NCI-H526 (cell line): ENCODE measurements around the gene PCCA.
"Not testable (repeated sequence)": the region's sequence is repeated elsewhere in the genome, so short reads cannot be mapped to it uniquely, and the experiment has no call there.

ENCODE experiments used
- DNase-seq, 2 experiments: peaks; one replicate each; lab custom pipeline; 2025; lab: John Stamatoyannopoulos, UW

Gene PCCA

DNA sequence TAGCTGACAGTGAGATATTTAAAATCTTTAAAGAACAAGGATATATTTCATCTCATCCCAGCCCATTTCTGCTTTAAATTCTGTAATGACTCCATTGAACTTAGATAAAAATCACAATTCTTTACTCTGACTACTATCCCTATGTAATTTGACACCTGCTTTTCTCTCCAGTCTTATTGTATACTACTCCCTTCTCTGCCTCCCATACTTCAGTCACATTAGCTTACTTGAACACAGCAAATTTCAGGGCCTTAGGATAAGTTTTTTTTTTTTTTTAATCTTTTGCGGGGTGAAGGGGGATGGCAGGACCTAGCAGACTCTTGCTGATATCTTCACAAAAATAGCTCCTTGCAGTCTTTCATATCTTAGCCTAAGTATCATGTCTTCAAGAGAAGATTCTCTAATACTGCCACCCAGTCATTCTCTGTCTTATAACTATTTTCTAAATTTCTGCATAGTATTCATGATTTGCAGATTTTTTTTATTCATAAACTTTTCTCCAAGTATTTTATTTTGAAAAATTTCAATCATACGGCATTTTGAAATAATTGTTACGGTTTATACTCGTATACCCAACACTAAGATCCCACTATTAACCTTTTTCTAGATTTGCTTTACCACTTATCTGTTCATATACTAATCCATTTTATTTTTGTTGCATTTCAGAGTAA lies 151.4 kb downstream of the PCCA start:
- no peak for DNase-seq

DNA sequence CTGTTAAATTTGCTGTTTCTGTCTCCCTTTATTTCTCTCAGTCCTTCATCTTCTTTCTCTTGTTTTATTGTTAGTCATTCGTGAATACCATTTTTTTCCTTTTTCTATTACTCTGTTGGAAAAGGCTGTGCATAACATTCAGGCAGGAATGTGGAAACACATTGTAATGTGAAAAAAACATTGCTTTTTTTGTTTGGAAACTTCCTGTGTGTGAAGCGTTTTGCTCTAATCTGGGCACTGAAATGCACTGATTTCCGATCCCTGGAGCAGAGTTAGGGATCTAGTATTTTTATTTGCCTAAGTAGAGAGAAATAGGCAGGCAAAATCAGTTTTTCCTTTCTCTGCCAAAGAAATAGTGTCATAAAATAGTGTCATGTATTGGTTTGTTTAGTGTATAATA lies 155.5 kb downstream of the PCCA start:
- DNase-seq = no peak

GRCh38 chr13:100245104-100245503 lies 156.2 kb downstream of the PCCA start:
- DNase-seq = no peak

- DNase-seq = no peak
Measured at GRCh38 chr13:100247937-100248336, 159.0 kb downstream of the PCCA start.

DNA sequence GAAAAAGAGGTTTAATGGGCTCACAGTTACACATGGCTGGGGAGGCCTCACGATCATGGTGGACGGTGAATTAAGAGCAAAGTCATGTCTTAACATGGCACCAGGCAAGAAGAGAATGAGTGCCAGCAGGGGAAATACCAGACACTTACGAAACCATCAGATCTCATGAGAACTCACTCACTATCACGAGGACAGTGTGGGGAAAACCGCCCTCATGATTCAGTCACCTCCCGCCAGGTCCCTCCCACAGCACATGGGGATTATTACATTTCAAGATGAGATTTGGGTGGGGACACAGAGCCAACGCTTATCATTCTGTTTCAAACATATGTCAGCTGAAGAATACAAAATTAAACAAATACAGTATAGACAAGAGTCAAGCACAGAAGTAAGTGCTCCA lies 165.1 kb downstream of the PCCA start:
- no peak for DNase-seq

GRCh38 chr13:100262404-100262803 lies 173.5 kb downstream of the PCCA start:
- no peak for DNase-seq

- DNase-seq = no peak
Measured at GRCh38 chr13:100266026-100266425, 177.1 kb downstream of the PCCA start.

GRCh38 chr13:100269837-100270236 lies 180.9 kb downstream of the PCCA start:
- no peak for DNase-seq

DNA sequence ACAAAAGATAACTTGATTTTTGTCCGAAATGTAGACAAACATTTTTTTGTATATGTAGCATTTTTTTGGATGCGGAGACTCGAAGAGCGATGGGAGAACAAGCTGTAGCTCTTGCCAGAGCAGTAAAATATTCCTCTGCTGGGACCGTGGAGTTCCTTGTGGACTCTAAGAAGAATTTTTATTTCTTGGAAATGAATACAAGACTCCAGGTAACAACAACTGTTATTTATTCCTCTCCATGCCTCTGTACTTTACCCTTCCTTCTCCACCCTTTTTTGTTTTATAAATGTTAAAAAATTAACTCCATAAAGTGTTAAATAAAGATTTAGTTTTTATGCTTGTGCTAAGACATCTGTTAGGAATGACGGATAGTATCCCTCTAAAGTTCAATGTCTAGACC lies 184.2 kb downstream of the PCCA start:
- DNase-seq = no peak

- DNase-seq = no peak
Measured at GRCh38 chr13:100273552-100273951, 184.7 kb downstream of the PCCA start.

- DNase-seq = no peak
Measured at GRCh38 chr13:100274942-100275506, 186.1 kb downstream of the PCCA start.

DNA sequence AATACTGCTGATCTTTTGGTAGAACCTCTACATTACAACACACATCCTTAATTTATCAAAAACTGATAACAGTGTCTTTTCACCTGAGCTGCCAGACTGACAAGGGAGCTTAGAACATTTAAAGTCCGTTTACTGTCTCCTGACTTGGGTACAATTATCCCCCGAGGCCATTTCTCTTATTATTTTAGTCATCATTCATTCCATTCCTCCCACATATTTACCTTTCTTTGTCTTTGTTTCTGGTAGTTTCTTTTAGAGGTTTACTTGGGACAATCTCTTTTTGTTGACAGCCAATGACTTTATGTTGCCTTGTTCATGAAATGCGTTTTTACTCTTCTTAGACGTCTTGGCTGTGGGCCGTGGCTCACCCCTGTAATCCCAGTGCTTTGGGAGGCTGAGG lies 186.9 kb downstream of the PCCA start:
- DNase-seq = no peak

GRCh38 chr13:100280681-100281080 lies 191.8 kb downstream of the PCCA start:
- DNase-seq = no peak

DNA sequence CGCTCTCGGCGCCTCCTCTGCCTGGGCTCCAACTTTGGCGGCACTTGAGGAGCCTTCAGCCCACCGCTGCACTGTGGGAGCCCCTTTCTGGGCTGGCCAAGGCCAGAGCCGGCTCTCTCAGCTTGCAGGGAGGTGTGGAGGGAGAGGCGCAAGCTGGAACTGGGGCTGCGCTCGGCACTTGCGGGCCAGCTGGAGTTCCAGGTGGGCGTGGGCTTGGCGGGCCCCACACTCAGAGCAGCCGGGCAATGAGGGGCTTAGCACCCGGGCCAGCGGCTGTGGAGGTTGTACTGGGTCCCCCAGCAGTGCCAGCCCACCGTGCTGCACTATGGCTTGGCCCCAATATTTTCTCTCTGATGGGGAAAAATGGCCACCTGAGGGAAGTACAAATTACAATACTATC lies 193.4 kb downstream of the PCCA start:
- DNase-seq = not testable (repeated sequence)

DNA sequence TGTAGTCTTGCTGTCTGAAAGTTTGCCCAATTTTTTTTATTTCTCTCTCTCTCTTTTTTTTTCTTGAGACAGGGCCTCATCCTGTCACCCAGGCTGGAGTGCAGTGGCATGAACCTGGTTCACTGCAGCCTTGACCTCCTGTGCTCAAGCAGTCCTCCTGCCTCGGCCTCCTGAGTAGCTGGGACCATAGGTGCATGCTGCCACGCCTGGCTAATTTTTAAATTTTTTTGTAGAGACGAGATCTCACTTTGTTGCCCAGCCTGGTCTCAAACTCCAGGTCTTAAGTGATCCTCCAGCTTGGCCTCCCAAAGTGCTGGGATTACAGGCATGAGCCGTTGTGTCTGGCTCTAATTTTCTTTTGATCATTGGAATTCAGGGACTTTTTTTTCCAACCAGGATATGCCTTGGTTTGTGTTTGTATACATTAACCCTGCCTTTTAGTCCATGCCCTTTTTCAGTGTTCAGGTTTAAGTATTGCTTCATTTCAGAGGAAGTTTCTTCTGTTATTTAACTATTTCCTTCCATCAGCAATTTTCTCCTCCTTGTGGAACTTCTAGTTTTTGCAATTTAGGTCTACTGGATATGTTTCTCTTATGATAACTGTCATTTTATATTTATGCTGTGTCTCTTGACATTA lies 201.4 kb downstream of the PCCA start:
- DNase-seq = no peak

DNA sequence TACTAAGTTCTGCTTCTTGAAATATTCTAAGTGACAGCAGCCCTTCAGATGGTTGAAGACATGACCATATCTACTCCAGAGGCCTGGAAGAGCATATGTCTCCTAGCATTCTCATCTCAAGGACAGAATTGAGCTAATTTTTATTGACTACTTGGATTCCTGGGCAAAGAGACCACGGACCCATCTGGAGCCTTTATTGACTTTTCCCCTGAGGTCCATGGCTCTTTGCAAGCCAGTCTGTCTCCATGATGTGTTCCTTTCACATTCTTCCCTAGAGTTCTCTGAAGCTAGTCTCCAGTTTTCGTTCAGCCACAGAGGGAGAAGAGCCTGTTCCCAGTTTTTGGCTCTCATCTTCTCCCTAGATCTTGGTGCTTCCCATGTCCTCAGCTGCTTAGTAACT lies 202.7 kb downstream of the PCCA start:
- no peak for DNase-seq

DNA sequence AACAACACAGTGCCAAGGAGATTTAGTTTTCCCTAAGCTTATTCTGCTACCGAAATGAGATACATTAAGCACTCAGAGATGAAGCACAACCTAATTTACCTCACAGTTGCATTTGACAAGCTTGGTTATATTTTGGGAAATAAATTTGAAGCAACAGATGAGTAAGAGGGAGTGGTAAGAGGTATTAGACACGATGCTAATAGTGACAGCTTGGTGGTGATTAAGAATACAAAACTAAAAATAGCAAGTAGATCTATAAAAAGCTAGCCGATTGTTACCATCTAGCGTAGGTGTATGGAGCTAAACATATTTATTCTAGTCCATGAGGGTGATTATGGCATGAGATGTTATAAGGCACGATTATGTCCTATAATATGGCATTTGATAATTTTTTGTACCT lies 208.5 kb downstream of the PCCA start:
- DNase-seq = no peak

- DNase-seq = no peak
Measured at GRCh38 chr13:100298116-100298681, 209.3 kb downstream of the PCCA start.

GRCh38 chr13:100298691-100299090 lies 209.8 kb downstream of the PCCA start:
- DNase-seq = no peak

- DNase-seq = no peak
Measured at GRCh38 chr13:100300243-100300642, 211.3 kb downstream of the PCCA start.

- no peak for DNase-seq
Measured at GRCh38 chr13:100300708-100301107, 211.8 kb downstream of the PCCA start.

DNA sequence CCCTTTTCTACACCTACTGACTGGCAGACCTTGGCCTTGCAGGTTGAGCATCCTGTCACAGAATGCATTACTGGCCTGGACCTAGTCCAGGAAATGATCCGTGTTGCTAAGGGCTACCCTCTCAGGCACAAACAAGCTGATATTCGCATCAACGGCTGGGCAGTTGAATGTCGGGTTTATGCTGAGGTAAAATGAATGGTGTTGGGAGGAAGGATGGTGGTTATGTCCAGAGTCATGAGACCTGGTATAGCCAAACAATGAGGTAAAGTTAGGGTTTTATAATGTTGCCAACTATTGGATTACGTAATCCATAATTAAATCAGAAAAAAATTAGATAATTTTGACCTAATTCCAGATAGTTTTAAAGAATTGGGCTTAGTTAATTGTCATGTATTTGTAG lies 212.5 kb downstream of the PCCA start:
- no peak for DNase-seq

DNA sequence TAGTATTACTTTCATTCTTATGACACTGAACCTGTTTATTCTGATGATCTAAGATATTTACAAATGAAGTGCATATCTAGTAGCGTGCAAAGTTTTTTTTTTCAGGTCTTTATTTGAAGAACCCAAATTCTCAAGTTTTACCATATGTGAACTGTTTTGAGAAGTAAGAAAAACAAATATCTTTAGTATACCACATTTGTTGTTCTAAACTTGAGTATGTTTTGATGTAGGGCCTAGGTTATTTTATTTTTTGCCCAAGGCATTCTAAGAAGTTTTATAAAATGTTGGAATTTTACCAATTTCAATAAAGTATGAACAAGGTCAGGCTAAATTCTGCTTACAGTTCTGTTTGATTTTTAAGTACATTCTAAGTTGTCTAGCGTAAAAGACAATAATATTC lies 213.5 kb downstream of the PCCA start:
- no peak for DNase-seq
